Cardiac fibroblast (primary cell): ENCODE data around the gene SIGLEC12.

Experiments
- DNase-seq, 2 donors: peaks; one replicate each; pipeline versions ENCODE4 v3.0.0 to v3.0.0-alpha.2; 2010; ENCODE audit warnings: low read depth in 2 of 2
- H3K4me3 ChIP-seq, 2 donors: replicated peaks in 1 of 2; 1 replicate in 1 of 2; 2 replicates in 1 of 2; pipeline ENCODE4 v1.5.1; 2011; ENCODE audit warnings: low read depth in 2 of 2, low read length in 2 of 2, mild to moderate bottlenecking in 2 of 2, moderate library complexity in 1 of 2
- CTCF ChIP-seq: IDR thresholded peaks from one replicate; pipeline ENCODE4 v1.5.1; 2011; ENCODE audit warnings: low read depth, mild to moderate bottlenecking, low read length, inconsistent platforms

Gene SIGLEC12

GRCh38 chr19:51546650-51547396, 45.2 kb upstream of the SIGLEC12 start:
- DNase-seq: peak; percentile 49 to 58
- no peak overlapping the region for H3K4me3 ChIP-seq
- TF ChIP-seq CTCF: no peak

GRCh38 chr19:51546107-51546649, 44.6 kb upstream of the SIGLEC12 start:
- H3K4me3 ChIP-seq: no peak overlapping the region
- TF ChIP-seq CTCF: no peak
- DNase-seq: no peak

GRCh38 chr19:51544038-51544437, 42.4 kb upstream of the SIGLEC12 start:
- no peak for DNase-seq
- no peak for TF ChIP-seq CTCF
- no peak overlapping the region for H3K4me3 ChIP-seq

GRCh38 chr19:51542699-51543098, 41.1 kb upstream of the SIGLEC12 start:
- no peak for TF ChIP-seq CTCF
- H3K4me3 ChIP-seq: no peak overlapping the region
- DNase-seq: no peak

- no peak overlapping the region for H3K4me3 ChIP-seq
- no peak for TF ChIP-seq CTCF
- no peak for DNase-seq
These were observed 40.1 kb upstream of the SIGLEC12 start for GRCh38 chr19:51541458-51542357.

GRCh38 chr19:51539821-51540366, 38.3 kb upstream of the SIGLEC12 start:
- no peak for TF ChIP-seq CTCF
- no peak overlapping the region for H3K4me3 ChIP-seq
- DNase-seq: no peak
